Superior temporal gyrus (tissue), 1 donor: ENCODE results near the gene NFIX.

Experiments used
- DNase-seq: peaks from one replicate; pipeline ENCODE4 v3.0.0-alpha.2; 2016; ENCODE audit errors: extremely low spot score

Gene NFIX

DNA sequence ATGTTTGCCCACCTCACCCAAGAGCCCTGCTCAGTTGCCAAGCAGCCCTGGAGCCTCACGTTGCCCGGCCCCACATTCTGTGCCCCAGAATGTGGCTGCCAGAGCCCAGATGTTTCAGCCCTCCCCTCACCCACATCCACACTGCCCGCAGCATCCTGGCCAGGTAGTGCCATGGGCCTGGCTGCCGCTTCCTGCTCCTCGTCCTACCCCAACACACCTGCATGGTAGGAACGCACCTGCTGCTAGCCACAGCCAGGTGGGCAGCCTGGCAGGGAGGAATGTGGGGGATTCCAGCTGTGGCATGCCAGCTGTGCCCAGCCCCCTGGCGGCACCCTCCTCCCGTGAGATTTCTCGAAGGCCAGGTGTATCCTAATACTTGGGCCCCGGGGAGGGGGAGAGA, 7.5 kb upstream of the NFIX start:
- DNase-seq, result no peak

DNA sequence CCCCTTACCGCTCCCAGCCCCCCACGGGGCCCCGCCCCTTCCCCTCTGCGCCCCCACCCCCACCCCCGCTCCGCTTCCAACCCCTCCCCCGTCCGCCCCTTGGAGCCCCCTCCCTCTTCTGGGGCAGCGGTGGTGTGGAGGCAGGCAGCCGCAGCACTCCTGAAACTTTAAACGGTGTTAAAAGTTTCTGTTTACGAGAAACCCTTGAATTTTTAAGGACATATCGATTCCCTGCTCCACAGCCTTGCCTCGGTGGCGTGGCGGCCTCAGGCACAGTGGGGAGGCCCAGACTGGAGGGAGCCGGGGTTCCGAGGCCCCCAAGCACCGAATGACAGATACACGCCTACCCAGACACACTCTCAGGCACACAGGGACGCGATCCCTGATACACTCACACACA, 4.8 kb upstream of the NFIX start:
- no peak for DNase-seq

DNA sequence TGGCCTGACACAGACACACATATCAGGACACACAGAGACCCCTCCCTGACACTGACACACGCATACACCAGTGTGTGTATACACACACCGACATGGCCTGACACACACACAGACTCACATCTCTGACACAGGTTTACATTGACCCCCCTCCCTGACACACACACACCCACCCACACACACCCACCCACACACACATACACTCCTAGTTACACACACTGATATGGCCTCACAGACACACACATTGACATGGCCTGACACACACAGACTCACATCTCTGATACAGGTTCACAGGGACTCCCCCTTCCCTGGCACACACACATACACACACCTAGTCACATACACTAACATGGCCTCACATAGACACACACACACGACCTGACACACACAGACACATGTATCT, 4.4 kb upstream of the NFIX start:
- DNase-seq, result no peak

DNA sequence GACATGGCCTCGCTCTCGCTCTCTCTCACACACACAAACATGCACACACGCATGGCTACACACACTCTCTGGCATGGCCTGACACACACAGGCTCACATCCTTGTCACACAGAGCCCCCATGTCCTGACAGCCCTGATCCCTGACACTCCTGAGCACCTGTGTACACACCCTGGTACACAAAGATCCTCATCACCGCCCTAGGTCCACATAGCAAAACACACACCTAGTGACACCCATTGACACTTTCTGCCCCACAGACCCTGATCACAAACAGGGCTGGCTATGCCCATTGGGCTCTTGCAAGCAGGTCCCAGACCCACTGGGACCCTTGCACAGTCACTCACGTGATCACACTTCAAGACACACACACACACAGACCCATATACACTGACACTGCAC, 4.0 kb upstream of the NFIX start:
- no peak for DNase-seq

DNA sequence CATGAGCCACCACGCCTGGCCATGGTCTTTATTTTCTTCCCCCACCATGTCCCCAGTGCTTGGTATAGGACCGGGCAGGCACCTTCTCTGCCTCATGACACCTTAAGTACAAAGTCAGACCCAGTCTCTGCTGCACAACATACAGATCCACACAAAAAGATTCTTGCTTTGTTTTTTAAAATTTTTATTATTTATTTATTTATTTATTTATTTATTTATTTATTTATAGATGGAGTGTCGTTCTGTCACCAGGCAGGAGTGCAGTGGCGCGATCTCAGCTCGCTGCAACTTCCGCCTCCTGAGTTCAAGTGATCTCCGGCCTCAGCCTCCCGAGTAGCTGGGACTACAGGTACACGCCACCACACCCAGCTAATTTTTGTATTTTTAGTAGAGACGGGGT, 2.5 kb upstream of the NFIX start:
- no peak for DNase-seq

DNA sequence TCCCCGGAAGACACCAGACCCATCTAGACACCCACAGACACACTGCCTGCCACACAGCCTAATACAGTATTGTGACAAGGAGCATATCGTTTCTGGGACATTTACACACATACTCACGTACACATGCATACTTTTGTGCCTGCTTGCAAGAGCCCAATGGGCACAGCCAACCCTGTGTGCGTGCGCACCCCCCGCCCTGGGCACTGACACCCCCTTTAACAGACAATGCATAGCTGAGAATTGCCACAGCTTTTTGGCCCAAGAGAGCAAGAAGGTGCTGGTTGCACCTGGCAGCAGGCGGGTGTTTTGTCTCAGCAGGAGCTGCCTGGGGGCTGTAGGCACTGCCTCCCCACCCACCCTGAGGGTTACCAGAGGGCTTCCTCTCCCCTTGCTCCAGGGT, 1.7 kb upstream of the NFIX start:
- no peak for DNase-seq

DNA sequence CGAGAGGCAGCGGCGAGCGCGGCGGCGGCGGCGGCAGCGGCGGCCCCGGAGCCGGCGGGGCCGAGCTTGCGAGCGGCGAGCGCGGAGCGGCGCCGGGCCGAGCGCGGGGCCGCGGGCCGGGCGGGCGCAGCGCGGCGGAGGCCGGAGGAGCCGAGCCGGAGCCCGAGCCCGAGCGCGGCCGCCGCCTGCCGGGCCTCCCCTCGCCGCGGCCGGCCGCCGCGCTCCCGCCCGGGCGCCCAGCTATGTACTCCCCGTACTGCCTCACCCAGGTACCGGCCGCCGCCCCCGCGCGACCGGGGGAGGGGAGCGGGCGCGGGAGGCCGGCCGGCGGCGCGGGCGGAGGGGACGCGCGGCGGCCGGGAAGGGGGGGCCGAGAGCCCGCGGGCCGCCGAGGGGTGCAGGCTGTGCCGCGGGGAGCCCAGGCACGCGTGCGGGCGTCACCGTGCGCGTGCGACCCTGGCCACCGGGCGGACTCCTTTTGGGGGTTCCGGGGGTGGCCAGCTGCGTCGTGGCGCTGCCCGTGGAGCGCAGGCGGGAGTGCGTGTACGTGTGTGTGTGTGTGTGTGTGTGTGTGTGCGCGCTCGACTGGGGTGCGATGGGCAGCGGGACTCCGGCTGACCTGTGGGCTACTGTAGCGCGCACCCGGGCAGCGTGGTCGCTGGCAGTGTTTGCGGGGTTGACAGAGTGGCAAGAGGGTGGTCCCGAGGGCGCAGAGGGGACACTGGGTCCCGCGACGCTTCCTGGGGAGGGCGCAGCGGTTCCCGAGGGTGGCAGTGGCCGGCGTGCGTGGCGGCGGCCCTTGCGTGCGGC, 526 bp downstream of the NFIX start:
- peak; percentile 35 for DNase-seq

DNA sequence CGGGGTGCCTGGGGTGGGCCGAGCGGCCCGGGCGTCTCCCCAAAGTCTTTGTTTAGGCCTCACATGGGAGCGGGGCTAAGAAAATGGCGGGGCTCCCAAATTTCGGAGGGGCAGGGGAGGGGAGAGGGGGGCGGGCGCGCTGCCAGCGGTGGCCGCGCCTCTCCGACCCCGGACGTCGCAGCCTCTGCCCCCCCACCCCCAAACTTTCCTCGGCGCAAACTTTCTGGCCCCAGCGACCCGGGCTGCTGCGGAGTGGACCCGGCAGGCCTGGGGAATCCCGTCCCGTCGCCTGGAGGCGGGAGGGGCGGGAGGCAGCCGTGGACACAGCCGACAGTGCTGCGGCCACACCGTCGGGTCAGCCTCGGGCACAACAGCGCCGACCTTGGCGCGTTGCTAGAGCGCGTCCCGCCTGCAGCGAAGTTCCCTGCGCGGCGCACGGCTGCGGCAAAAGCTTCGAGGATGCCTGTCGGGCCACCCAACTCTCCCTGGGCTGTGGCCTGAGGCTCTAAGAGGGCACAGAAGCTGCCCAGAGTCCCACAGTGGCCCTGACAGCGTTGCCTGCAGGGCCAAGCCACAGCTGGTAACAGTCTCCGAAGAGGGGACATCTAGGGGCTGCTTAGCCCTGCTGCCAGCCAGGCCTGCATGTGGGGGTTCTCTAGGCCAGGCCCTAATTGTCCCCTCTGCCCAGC, 1.3 kb downstream of the NFIX start:
- DNase-seq, result peak; percentile 51

DNA sequence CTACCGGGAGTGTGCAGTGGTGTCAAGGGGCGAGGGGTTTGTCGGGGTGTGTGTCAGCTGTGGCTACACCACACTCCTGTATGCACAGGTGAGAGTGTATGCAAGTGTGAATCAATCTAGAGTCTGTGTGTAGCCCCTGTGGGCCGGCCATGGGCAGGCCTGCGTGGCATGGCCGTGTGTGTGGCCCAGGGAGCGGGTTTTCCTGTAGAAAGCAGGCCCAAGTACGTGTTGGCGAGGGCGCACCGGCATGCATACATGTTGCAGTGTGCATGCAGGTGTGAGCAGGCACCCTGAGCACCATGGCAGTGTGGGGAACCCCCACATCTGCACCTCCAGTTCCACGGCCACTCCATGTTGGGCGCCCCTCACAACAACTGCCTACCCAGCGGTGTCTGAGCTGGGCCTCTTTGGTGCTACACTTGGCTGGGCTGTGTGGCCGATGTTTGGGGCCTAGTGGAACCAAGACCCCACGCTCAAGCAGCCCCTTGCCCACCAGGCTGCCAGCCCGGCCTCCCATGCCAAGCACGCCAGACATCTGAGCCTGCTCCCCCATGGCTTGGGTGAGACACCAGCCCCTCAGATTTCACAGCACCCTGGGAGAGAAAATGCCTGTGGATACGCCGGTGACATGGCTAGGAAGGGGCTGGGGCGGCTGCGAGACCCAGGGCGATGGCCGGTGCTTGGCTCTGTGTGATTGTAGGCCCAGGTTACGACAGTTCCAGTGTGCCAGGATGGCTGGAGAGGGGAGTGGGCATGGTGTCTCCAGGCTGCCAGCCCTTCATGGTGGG, 2.1 kb downstream of the NFIX start:
- DNase-seq, result peak; percentile 24

DNA sequence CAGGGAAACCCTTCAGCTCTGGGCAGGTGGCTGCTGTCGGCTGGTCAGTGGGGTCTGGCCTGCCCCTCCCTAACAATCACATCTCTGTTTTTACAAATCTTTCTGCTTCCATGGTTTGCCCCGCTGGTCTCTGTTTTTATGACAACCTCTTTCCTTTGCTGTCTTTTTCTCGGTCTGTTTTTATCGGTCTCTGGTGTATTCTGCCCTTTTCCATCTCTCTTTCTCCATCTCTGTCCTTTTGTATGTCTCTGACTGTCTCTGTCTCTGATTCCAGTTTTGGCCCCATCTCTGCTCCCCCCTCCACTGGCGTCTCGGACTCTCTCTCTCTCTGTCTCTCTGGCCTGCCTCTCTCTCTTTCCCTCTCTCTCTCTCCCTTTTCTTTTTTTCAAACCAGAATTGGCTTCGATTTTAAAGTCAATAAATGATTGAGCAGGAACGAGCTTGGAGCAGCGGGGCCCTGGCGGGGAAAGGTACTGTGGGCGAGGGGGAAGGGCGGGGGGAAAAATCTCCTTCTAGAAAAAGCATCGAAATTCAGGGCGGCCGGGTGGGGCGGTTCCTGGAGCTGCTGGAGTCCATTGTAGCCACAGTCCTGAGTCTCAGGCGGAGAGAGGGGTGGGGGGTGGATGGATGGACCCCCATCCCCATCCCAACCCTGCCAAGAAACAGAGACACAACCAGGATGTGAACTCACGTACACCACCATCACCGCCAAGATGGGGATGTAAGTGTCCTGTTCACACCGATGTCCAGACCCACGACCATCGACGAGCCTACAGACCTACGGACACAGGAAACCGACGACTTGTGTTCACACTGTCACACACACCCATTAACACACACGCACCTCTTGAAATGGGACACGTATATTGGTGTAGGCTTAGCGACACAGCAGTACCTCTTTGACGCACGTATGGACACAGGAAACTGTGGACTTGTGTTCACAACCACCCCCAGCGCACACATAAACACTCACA, 3.0 kb downstream of the NFIX start:
- DNase-seq, result peak; percentile 15

DNA sequence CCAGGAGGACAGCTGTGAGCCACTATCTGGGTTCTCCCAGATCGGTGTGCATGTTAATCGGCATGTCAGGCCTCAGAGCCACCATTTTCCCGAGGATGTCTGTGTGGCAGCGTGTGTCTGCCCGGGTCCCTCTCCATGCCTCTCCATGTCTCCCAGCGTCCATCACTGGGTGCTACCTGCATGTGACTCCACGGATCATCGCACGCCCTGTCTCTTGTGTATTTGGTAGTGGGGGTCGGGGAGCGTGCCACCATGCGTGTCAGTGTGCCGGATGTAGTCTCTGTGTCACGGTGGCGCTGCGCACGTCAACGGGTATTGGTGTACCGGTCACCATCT, 5.9 kb downstream of the NFIX start:
- peak; percentile 24 for DNase-seq

DNA sequence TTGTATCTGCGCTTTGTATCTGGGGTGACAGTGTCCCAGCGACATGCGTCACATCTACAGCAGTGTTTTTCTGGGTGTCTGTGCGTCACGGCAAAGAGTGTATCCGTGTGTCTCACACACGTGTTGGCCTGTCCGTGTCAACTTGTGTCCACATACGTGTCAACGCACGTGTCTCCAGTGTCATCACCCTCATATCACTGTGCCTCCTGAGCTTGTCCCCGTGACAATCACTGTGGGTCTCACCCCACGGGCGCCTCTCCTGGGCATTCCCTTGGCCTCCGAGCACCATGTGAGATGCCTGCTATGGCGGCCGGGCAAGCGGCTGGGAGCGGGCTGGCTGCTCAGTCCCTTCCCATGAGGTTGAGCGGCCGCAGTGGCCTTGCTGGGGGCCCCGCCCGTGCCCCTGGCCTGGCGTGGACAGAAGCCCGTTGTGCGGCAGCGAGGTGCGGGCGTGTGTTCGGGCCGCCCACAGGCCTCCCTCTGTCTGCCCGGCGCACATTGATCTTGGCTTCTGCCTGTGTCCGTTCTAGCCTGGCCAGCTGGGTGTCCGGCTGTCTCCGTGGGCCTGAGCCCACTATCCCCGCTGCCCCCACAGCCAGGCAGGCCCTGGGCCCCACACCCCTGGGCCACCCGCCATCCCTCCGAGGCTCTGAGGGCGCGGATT, 6.4 kb downstream of the NFIX start:
- peak; percentile 86 for DNase-seq

DNA sequence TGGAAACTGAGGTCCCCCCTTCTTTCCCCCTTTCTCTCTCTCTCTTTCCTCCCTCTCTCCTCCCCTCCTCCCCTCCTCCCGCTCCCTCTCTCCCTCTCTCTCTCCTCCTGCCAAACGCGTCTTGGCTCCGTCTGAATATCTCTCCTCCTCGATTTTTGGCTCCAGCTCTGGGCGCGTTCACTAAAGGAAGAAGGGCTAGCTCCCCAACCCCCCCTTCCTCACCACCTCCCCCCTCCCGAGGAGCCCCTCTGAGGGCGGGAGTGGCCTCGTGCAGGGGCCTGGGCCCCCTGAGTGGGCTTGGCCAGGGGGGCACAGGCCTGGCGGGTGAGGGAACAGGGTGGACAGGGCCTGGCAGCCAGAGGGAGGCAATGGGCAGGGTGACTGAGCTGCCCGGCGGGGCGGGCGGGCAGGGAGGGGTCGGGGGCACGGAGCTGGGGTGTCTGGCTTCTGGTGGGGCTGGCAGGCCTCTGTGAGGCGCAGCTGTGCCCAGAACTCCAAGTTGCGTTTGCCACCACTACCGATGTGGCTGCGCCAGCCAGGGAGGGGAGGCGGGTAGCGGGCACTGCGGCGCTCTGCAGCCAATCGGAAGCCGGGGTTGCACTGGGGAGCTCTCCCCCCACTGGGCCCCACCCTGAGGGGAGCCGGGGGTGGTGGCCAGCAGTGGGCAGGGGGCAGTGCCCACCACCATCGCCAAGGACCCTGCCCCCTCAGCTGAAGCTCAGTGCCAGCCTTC, 7.1 kb downstream of the NFIX start:
- peak; percentile 90 for DNase-seq

DNA sequence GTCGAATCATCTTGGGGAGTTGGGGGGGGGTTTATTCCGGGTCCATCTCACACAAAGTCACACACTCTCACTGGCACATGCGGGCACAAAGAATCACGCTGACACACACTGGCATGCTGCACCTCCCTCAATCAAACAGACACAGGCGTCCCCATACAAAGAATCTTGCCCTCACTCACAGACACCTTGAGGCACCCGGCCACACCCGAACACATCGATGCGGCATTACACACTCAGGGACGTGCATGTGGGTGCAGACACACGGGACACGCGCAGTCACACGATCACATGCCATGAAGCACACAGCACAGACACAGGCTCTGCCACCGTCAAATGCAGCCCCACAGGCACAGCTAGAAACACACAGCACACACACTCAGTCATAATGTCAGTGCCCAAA, 7.8 kb downstream of the NFIX start:
- peak; percentile 61 for DNase-seq

DNA sequence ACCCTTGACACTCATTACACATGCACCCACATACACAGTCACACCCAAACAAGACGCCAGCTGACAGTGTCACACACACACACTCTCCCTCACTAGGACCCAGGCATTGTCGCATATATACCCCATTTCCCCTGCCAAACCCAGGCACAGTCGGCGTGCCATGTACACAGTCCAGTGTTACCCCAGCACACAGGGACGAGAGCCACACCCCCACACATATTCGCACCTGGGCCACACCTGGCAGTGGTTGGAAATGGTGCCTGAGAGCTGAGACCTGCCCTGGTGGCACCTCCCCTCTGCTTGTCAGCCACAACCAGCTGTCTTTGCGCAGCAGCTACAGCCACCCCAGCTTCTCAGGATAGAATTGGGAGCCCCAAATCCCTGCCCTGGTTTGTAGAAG, 9.0 kb downstream of the NFIX start:
- DNase-seq, result no peak

DNA sequence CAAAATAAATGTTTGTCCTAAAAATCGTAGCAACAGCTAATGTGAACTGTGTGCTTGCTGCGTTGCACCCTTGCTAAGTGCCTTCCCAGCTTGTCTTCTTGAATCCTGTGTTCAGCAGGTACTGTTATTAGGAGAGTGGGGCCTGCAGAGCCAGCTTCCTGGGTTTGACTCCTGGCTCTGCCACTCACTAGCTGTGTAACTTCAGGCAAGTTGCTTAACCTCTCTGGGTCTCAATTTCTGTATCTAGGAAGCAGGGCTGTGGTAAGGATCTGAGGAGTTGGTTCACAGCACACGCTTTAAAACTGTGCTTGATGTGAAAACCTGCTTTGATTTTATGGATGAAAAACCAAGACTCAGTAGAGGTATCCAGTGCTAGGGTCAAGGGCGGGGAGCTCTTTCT, 10.0 kb downstream of the NFIX start:
- DNase-seq, result no peak

DNA sequence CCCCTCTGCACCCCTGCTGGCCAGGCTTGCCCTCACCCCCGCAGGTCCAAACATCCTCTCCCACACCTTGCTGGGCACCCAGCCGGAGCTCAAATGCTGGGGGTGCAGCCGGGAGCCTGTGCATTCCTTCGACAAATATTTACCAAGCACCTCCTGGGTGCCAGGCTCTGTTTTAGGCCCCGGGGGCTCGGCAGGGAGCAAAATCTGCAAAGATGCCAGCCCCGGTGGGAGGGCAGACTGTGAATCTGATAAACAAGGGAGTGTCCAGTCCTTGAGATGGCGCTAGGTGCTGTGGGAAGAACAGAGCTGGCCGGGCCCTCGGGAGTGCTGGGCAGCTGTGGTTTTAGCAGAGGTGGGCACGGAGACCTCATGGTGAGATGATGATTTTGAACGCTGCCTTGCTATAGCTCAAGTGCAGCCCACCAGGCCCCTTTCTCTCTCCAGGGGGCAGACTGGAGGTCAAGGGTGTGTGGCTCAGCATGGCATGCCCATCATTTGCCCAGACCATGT, 10.6 kb downstream of the NFIX start:
- DNase-seq, result no peak

DNA sequence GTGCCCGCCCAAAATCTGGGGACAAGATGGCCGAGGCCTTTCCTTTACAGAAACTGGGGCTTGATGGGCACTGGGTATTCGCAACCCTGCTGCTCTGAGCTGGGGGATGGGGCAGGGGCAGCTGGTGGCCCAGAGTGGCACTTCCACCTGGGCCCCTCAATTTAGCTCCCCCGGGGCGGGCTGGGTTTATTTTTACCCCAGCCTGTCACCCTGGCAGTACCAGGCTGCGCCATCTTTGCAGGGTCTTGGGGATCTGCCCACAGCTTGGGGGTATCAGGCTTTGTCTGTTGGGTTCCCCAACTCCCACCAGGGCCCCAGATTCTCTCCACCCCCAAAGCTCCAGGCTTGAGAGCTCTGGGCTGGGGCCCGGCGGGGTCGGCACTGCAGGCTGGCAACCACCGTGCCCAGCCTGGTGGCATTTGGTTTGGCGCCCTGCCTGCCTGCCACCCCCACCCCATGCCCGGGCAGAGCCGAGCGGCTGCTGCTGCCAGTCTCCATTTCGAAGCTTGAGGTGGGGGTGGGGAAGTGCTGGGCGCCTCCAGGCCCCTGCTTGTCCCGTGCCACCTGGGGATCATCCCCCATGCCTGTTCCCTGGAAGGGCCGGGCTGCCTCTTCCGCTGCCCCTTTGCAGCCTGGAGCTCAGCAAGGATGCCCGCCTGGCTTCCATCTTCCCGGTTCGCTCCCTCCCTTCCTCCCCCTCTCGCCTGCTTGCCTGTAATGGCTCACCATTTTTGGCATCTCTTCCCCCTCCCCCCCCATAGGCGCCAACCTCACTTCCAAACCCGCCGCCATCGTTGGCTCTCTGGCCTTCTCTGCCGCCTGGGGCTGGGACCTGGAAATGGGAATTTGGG, 11.4 kb downstream of the NFIX start:
- peak; percentile 15 for DNase-seq
